ENCODE measurements around the gene KRT23.

The KRT23 gene

GRCh38 chr17:40903129-40903847, 34.2 kb downstream of the KRT23 start:
- TF ChIP-seq CTCF (IDR thresholded peaks at IDR 0.05; ENCODE audit: low read depth, low read length): no peak
- no peak overlapping the region for H3K4me3 ChIP-seq (ENCODE audit: low read depth, low read length)

- no peak overlapping the region for H3K4me3 ChIP-seq (ENCODE audit: low read depth, low read length)
- no peak for TF ChIP-seq CTCF (IDR thresholded peaks at IDR 0.05; ENCODE audit: low read depth, low read length)
Observed at GRCh38 chr17:40902498-40902897, 34.9 kb downstream of the KRT23 start.

- no peak overlapping the region for H3K4me3 ChIP-seq (ENCODE audit: low read depth, low read length)
- TF ChIP-seq CTCF (IDR thresholded peaks at IDR 0.05; ENCODE audit: low read depth, low read length): no peak
Observed at GRCh38 chr17:40901981-40902474, 35.4 kb downstream of the KRT23 start.

- no peak overlapping the region for H3K4me3 ChIP-seq (ENCODE audit: low read depth, low read length)
- TF ChIP-seq CTCF (IDR thresholded peaks at IDR 0.05; ENCODE audit: low read depth, low read length): no peak
Observed at GRCh38 chr17:40900809-40901356, 36.6 kb downstream of the KRT23 start.

GRCh38 chr17:40896916-40897455, 40.5 kb downstream of the KRT23 start:
- TF ChIP-seq CTCF (IDR thresholded peaks at IDR 0.05; ENCODE audit: low read depth, low read length): no peak
- no peak overlapping the region for H3K4me3 ChIP-seq (ENCODE audit: low read depth, low read length)

- no peak for TF ChIP-seq CTCF (IDR thresholded peaks at IDR 0.05; ENCODE audit: low read depth, low read length)
- no peak overlapping the region for H3K4me3 ChIP-seq (ENCODE audit: low read depth, low read length)
Observed at GRCh38 chr17:40895106-40895730, 42.2 kb downstream of the KRT23 start.

Measured in WI38 (cell line).